Heart left ventricle (tissue), 13 donors: ENCODE results near the gene MGLL.

ENCODE experiments used
- POLR2A ChIP-seq, 2 donors: fragments of 450-650 bp; IDR thresholded peaks; one replicate each; pipeline ENCODE4 v1.6.1; 2017; ENCODE audit warnings: antibody characterized with exemption in 2 of 2, mild to moderate bottlenecking in 2 of 2, moderate library complexity in 2 of 2
- TF ChIP-seq, protein P1 (sequence below), 12 donors: fragments of 200-600 bp; sonication (generic) in 4 of 12; IDR thresholded peaks; one replicate each; pipeline versions ENCODE4 v1.5.0 to v1.8.0; 2018 to 2022; ENCODE audit warnings: antibody characterized with exemption in 12 of 12, mild to moderate bottlenecking in 5 of 12
- donor health status: ischemic (EF 13 %, LVEDD 7.1; RV severe dilation, severe dysfunction).
- donor health status: DM: no; HTN: yes; CAD: no.
- donor health status: DM: no; HTN: no; CAD: no.
- donor health status: ischemic (EF 25% LVEDD 6.9; RV normal size, moderate dysfunction).
- donor health status: ischemic (EF 25% LVEDD 5.7; RV mildly dilated, moderate dysfunction).
- donor health status: ischemic (EF 35%, LVEDD 5.7; RV mildly dilated, moderate dysfunction).
- donor health status: nonischemic (EF 11% LVEDD 7.7; RV severe dilation, severe dysfunction).
- donor health status: DM: yes; HTN: yes; CAD: no.
- donor health status: PGD.
- donor health status: ischemic (EF 29% LVEDD 5.4; RV normal size, mild dysfunction).
- donor health status: nonischemic (EF 23%, LVEDD 6.1; RV moderate dilation, normal function).

DNA sequence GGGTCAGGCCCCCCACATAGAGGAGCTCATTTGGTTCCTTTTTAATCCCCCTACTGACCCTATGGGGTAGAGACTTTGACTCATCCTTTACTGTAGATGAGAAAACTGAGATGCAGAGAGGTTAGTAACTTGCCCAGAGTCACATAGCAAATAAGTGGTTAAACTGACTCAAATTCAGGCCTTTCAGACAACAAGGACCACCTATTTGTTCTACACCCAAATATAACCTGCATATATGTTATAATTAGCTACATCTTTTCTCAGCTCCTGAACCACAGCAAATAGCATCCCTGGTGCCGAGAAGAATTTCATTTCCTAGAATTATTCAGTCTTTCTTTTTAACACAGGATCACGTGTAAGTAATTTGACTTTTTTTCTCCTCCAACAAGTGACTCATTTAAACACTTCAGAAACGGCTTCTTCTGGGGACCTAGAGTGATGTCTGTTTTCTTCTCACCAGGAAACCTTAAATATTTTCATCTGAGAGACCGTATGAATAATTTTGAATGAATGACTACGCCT, 57.4 kb downstream of the MGLL start:
- TF ChIP-seq, protein P1, sequence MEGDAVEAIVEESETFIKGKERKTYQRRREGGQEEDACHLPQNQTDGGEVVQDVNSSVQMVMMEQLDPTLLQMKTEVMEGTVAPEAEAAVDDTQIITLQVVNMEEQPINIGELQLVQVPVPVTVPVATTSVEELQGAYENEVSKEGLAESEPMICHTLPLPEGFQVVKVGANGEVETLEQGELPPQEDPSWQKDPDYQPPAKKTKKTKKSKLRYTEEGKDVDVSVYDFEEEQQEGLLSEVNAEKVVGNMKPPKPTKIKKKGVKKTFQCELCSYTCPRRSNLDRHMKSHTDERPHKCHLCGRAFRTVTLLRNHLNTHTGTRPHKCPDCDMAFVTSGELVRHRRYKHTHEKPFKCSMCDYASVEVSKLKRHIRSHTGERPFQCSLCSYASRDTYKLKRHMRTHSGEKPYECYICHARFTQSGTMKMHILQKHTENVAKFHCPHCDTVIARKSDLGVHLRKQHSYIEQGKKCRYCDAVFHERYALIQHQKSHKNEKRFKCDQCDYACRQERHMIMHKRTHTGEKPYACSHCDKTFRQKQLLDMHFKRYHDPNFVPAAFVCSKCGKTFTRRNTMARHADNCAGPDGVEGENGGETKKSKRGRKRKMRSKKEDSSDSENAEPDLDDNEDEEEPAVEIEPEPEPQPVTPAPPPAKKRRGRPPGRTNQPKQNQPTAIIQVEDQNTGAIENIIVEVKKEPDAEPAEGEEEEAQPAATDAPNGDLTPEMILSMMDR (IDR thresholded peaks at IDR 0.05), result no peak
- no peak for TF ChIP-seq POLR2A (IDR thresholded peaks at IDR 0.05)
